Measurements from ENCODE around the gene SEPTIN3. TPM values are rescaled to one million over a fixed set of nuclear protein-coding genes. Genes with fewer than 3 reads are reported as not detected.

Gene SEPTIN3
- total and polyA plus RNA-seq, 9 of the 15 experiments (the other 6 are each of a cell fraction or from before 2014, with no cell fraction given) = 0.06 TPM; not detected in 8

DNA sequence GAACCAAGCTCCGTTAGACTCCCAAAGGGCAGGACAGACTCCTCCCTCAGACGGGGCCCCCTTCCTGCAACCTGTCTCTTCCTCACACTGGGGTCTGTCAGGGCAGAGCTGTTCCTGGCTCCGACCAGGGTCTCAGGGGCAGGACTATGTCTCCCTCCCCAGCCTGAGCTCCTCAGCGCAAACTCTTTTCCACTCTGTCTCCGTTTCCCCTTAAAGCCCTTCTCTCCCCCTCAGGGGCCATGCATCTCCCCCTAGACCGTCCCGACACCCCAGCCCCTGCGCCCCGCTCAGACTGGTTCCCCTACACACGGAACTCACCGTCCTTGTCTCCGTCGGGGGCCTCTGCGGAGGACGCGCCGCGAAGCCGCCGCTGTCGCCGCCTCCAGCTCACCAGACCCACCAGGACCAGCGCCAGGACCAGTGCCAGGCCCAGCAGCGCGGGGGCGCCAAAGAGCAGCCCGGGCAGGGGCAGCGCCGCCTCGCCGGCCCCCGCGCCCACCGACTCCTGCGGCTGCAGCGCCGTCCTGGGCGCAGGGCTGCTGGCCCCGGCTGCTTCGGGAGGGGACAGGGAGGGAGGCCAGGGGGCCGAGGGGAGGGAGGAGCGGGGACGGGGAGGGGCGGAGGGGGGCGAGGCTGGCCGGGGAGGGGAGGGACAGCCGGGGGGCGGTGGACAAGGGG is 43.3 kb upstream of the SEPTIN3 start (continued):
- TF ChIP-seq TFE3 (CRISPR knock-in tag; IDR thresholded peaks at IDR 0.05) (no peak), VEZF1 (CRISPR knock-in tag; IDR thresholded peaks at IDR 0.05) (peak; percentile 81), ZC3H8 (IDR thresholded peaks at IDR 0.05) (no peak), ARHGAP35 (IDR thresholded peaks at IDR 0.05; ENCODE audit: partially characterized antibody) (no peak), IRF2 (CRISPR knock-in tag; IDR thresholded peaks at IDR 0.05) (no peak), PCBP2 (IDR thresholded peaks at IDR 0.05; ENCODE audit: low read depth, low read length, poor library complexity, severe bottlenecking) (no peak), PYGO2 (tag; IDR thresholded peaks at IDR 0.05) (no peak), JUNB (CRISPR knock-in tag; conservative IDR thresholded peaks at IDR 0.05) (no peak), RNF219 (CRISPR knock-in tag; IDR thresholded peaks at IDR 0.05) (no peak), ZNF431 (CRISPR knock-in tag; IDR thresholded peaks at IDR 0.05) (no peak), SREBF1 (IDR thresholded peaks at IDR 0.05; ENCODE audit: borderline replicate concordance, low read depth, low read length) (no peak), ESRRA (IDR thresholded peaks at IDR 0.05; ENCODE audit: borderline replicate concordance, low read depth) (no peak), ZFX (CRISPR knock-in tag; IDR thresholded peaks at IDR 0.05) (0 out of 2 replicates have a peak, but pooled peaks have one; percentile 13), RB1 (IDR thresholded peaks at IDR 0.05; ENCODE audit: low read depth) (peak; percentile 74), SLC30A9 (CRISPR knock-in tag; IDR thresholded peaks at IDR 0.05) (no peak)
- TF ChIP-seq, protein P1, sequence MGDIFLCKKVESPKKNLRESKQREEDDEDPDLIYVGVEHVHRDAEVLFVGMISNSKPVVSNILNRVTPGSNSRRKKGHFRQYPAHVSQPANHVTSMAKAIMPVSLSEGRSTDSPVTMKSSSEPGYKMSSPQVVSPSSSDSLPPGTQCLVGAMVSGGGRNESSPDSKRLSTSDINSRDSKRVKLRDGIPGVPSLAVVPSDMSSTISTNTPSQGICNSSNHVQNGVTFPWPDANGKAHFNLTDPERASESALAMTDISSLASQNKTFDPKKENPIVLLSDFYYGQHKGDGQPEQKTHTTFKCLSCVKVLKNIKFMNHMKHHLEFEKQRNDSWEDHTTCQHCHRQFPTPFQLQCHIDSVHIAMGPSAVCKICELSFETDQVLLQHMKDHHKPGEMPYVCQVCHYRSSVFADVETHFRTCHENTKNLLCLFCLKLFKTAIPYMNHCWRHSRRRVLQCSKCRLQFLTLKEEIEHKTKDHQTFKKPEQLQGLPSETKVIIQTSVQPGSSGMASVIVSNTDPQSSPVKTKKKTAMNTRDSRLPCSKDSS (IDR thresholded peaks at IDR 0.05; ENCODE audit: low read depth, partially characterized antibody) = no peak
- TF ChIP-seq, protein P2, sequence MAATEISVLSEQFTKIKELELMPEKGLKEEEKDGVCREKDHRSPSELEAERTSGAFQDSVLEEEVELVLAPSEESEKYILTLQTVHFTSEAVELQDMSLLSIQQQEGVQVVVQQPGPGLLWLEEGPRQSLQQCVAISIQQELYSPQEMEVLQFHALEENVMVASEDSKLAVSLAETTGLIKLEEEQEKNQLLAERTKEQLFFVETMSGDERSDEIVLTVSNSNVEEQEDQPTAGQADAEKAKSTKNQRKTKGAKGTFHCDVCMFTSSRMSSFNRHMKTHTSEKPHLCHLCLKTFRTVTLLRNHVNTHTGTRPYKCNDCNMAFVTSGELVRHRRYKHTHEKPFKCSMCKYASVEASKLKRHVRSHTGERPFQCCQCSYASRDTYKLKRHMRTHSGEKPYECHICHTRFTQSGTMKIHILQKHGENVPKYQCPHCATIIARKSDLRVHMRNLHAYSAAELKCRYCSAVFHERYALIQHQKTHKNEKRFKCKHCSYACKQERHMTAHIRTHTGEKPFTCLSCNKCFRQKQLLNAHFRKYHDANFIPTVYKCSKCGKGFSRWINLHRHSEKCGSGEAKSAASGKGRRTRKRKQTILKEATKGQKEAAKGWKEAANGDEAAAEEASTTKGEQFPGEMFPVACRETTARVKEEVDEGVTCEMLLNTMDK (IDR thresholded peaks at IDR 0.05; ENCODE audit: borderline replicate concordance, insufficient read depth, low read depth, low read length, poor library complexity, severe bottlenecking) = peak; percentile 69
